Brain microvascular endothelial cell (primary cell): ENCODE results near the gene ELF1.
A peak's percentile ranks its signal among the peaks of the same experiment; 100 is the strongest.

Experiments used
- DNase-seq: peaks from one replicate; pipeline ENCODE4 v3.0.0-alpha.2; 2020
- H3K27ac ChIP-seq: fragments of 250-450 bp; sonication (Bioruptor Pico); 2 replicates; pipeline ENCODE4 v1.5.1; 2020; ENCODE audit warnings: mild to moderate bottlenecking, moderate library complexity
- H3K27me3 ChIP-seq: fragments of 250-450 bp; sonication (Bioruptor Pico); replicated peaks from 2 replicates; pipeline ENCODE4 v1.5.1; 2020; ENCODE audit warnings: mild to moderate bottlenecking
- H3K36me3 ChIP-seq: fragments of 250-450 bp; sonication (Bioruptor Pico); replicated peaks from 2 replicates; pipeline ENCODE4 v1.5.1; 2020; ENCODE audit warnings: mild to moderate bottlenecking
- H3K4me3 ChIP-seq: 2 replicates; pipeline ENCODE4 v1.5.1; 2011; ENCODE audit warnings: low read depth, mild to moderate bottlenecking, control low read depth, low read length, moderate library complexity
- CTCF ChIP-seq: IDR thresholded peaks from 2 replicates; pipeline ENCODE4 v1.5.1; 2011; ENCODE audit warnings: low read depth, mild to moderate bottlenecking, moderate library complexity, low read length, control low read depth, inconsistent platforms; ENCODE audit errors: missing control alignments
- in situ Hi-C: cut with HindIII; loops from 2 replicates; pipeline ENCODE4 v1.10.0; 2017; ENCODE audit warnings: low sequenced_read_pairs, low pct_ligation_motif_present

ELF1 gene

GRCh38 chr13:41056194-41056593, 37.1 kb upstream of the ELF1 start:
- in situ Hi-C loops = no loop called here
- TF ChIP-seq CTCF = no peak
- Histone ChIP-seq H3K27ac (no peak overlapping the region), H3K27me3 (no peaks in the 10 kb centered on the region), H3K4me3 (no peak overlapping the region), H3K36me3 (no peaks in the 10 kb centered on the region)
- no peak for DNase-seq

- H3K36me3 ChIP-seq = no peaks in the 10 kb centered on the region
- peak; percentile 49 for TF ChIP-seq CTCF
- H3K27me3 ChIP-seq = no peaks in the 10 kb centered on the region
- H3K27ac ChIP-seq = no peak overlapping the region
- no peak overlapping the region for H3K4me3 ChIP-seq
- DNase-seq = no peak
- in situ Hi-C loops = no loop called here
These were observed 36.0 kb upstream of the ELF1 start for GRCh38 chr13:41054919-41055619.

- no peak overlapping the region for H3K4me3 ChIP-seq
- H3K27ac ChIP-seq = no peak overlapping the region
- in situ Hi-C loops = no loop called here
These were observed 35.2 kb upstream of the ELF1 start for GRCh38 chr13:41054212-41054877.

DNA sequence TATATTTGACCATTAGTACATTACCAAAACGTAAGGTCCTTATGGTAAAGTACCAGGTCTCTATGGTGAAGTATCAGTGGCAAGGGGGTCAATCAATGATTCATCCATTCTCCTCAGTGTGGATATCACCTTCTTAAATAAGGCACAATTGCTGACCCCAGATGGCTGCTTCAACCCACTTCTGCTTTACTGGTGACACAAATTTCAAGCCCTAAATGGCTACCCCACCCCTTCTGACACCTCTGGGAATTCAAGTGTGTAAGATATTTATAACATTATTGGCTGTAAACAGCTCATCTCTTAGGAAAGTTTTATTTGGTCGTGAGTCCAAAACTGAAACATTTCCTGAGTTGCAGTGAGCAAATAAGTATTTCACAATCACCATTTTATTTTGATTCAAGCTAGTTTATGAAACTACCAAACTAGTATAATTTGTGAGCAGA, 34.3 kb upstream of the ELF1 start:
- Histone ChIP-seq H3K4me3 (no peak overlapping the region), H3K27ac (no peak overlapping the region), H3K27me3 (no peaks in the 10 kb centered on the region), H3K36me3 (no peaks in the 10 kb centered on the region)
- TF ChIP-seq CTCF = no peak
- in situ Hi-C loops = no loop called here
- no peak for DNase-seq

More at GRCh38 chr13:41054212-41054877, 35.2 kb upstream of the ELF1 start:
- peak; percentile 38 for DNase-seq
- TF ChIP-seq CTCF = peak; percentile 48
- no peaks in the 10 kb centered on the region for H3K36me3 ChIP-seq
- no peaks in the 10 kb centered on the region for H3K27me3 ChIP-seq

DNA sequence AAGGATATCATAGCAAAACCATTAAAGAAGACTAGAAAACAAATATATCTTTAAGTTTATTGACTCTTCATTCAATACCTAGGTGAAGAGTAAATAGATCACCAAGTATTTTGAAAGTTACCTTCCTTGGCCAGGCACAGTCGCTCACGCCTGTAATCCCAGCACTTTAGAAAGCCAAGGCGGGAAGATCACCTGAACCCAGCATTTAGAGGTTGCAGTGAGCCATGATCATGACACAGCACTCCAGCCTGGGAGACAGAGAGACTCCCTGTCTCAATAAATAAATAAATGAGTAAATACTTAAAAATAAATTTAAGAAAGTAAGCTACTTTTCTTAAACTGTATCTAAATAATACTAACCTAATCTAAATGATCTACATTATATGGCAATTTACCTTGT, 33.3 kb upstream of the ELF1 start:
- Histone ChIP-seq H3K4me3 (no peak overlapping the region), H3K27ac (no peak overlapping the region), H3K27me3 (no peaks in the 10 kb centered on the region), H3K36me3 (peaks cover under 1% of the 10 kb centered on the region)
- no peak for DNase-seq
- TF ChIP-seq CTCF = no peak
- in situ Hi-C loops = no loop called here
